GM19240 (cell line): ENCODE data around the gene CLASP1.
"Not testable (repeated sequence)": the region's sequence is repeated elsewhere in the genome, so short reads cannot be mapped to it uniquely, and the experiment has no call there.

Experiments used
- DNase-seq: peaks from one replicate; pipeline ENCODE4 v3.0.0; 2011; ENCODE audit warnings: low spot score; ENCODE audit not compliant: insufficient read length

Gene CLASP1

DNA sequence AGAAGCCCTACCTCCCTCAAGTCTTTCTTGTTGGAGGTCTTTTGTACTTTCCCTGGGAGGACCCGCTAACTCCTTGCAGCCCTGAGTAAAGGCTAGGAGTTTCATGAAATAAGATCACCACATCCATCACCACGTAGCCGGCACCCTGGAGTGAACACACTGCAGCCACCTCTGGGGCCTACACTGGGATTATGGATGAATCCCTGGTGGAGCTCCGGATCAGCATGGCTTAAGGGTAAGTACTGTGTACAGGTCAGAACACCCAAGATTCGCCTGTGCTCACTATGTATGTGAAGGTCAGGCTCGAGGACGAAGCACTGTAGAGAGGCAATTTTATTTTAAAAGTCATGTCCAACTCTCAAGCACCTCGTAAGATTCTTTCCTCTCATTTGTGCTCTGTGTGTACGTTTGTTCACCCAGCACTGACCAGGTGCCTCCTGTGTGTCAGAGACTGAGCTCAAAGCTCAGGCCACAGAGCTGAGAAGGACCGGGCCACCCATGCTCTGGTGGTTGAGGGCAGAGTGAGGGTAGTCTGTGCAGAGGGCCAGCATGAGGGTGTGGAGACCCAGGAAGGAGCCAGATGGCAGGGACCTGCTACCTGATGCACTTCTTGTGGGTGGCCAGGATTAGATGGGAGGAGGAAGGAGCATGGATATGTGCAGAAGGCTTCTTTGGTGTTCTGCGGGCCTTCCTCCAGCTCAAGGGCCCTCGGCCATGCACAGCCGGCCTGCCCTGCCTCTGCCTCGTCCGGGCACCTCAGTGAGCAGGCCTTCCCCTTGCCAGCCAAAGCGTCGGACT is 297.5 kb downstream of the CLASP1 start:
- DNase-seq = no peak

- no peak for DNase-seq
These were observed 298.4 kb downstream of the CLASP1 start for GRCh38 chr2:121350890-121351289.

DNA sequence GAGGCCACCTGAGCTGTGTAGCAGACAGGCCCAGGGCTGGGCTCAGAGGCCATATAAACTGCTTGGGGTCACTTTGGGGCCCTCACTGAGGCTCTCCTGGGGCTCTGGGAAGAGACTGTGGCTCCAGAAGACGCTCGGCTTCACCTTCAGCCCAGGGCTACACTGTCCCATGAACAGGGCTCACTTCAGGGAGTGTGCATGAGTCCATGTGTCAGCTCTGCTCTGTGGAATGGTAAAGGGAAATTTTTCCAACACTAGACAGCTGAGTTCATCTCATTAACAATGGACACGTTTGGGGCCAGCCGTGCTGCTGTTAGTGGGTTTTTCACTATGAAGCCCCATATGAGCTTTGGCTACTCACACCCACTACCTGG is 298.9 kb downstream of the CLASP1 start:
- DNase-seq = no peak

- no peak for DNase-seq
These were observed 299.4 kb downstream of the CLASP1 start for GRCh38 chr2:121349721-121350401.

DNA sequence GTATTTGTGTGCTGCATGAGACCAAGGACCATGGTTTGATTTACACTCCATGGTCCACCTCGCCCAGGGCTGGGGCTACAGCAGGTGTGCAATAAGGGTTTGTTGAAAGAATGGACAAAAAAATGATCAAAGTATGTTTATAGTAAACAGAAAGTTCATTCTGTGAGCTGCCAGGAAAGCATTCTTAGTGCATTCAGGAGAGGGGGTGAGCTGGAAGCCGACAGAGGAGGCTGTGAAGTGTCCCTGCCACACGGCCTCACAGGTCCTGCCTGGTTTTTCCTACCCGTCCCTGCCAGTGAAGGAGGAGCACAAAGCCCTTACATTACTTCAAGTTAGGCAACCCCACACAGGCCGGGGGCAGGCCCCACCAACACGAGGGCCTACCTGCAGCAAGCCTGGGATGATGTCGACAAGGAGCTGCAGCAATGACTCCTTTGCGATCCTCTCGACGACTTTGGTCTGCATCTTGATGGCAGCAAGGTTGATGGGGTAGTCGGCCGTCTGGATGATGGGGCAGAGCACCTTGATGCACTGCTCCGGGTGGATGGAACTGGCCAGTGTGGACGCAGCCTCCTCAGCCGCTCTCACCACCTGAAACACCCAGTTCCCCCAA is 301.0 kb downstream of the CLASP1 start:
- no peak for DNase-seq

DNA sequence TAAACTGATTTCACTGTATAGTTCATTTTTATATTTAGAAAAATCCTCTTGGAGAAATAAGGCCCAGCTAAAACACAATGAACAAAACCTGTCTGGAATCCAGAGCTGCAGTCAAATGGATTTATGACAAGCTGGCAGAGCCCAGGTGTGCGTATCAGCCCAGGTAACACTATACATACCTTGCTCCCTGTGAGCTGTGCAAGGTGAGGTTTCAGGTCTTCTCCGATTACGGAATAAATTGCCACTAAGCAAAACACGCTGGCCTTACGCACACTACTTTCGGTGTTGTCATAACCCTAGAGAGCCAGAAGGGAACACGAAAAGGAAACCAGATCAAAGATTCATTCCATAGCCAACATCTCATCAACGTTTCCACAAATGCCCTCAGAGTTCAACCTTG is 302.4 kb downstream of the CLASP1 start:
- no peak for DNase-seq

- DNase-seq = no peak
These were observed 302.9 kb downstream of the CLASP1 start for GRCh38 chr2:121346407-121346806.

- DNase-seq = no peak
These were observed 303.4 kb downstream of the CLASP1 start for GRCh38 chr2:121345887-121346286.

GRCh38 chr2:121345101-121345500 is 304.2 kb downstream of the CLASP1 start:
- no peak for DNase-seq

- not testable (repeated sequence) for DNase-seq
These were observed 305.3 kb downstream of the CLASP1 start for GRCh38 chr2:121343828-121344399.

GRCh38 chr2:121343191-121343590 is 306.1 kb downstream of the CLASP1 start:
- DNase-seq = no peak

DNA sequence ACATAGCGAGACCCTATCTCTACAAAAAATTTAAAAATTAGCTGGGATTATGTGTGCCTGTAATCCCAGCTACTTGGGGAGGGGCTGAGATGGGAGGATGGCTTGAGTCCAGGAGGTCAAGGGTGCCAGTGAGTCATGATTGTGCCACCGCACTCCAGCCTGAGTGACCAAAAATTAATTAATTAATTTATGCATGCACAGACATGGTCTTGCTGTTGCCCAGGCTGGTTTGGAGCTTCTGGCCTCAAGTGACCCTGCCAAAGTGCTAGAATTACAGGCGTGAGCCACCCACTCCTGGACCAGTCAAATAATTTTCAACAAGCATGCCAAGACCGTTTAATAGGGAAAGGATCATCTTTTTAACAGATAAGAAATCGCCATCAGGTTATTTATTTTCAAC is 306.5 kb downstream of the CLASP1 start:
- no peak for DNase-seq

GRCh38 chr2:121340926-121341325 is 308.3 kb downstream of the CLASP1 start:
- DNase-seq = no peak

DNA sequence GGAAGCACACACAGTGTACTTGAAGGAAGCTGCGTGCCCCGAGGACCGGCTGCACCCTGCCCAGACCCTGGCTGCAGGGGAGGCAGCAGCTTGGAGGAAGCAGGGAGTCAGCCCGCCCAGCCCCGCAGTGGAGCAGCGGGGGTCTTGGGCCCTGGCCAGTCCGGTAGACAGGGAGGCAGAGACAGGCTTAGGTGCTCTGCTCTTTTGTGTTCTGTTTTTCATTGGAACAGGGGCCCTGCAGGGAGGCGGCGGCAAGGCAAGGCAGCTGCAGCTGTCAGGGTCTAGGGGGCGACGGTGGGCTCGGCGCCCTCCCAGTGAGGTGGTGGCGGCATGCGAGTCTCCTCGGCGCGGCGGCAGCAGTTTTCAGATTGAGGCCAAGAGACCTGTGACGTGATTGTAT is 311.0 kb downstream of the CLASP1 start:
- DNase-seq = no peak

- DNase-seq = no peak
These were observed 312.6 kb downstream of the CLASP1 start for GRCh38 chr2:121336528-121337294.

GRCh38 chr2:121335294-121336290 is 313.7 kb downstream of the CLASP1 start:
- DNase-seq = no peak

GRCh38 chr2:121334581-121335293 is 314.5 kb downstream of the CLASP1 start:
- no peak for DNase-seq

- no peak for DNase-seq
These were observed 315.3 kb downstream of the CLASP1 start for GRCh38 chr2:121333834-121334558.

- no peak for DNase-seq
These were observed 316.0 kb downstream of the CLASP1 start for GRCh38 chr2:121333231-121333630.
